Gastrocnemius medialis (tissue), 4 donors: ENCODE measurements around the gene TCP11. TPM values are rescaled to one million over a fixed set of nuclear protein-coding genes. Genes with fewer than 3 reads are reported as not detected.

ENCODE experiments used
- ATAC-seq, 2 donors: fragments of 150-250 bp; one replicate each; pipeline ENCODE4 v1.9.1; 2016
- DNase-seq, 2 donors: peaks; one replicate each; pipeline ENCODE4 v3.0.0-alpha.2; 2019
- H3K27ac ChIP-seq, 4 donors: fragments of 200-600 bp; sonication (generic); 1 replicate in 1 of 4; 2 replicates in 3 of 4; pipeline ENCODE4 v1.5.1; 2016 to 2018; ENCODE audit warnings: mild to moderate bottlenecking in 2 of 4, moderate library complexity in 1 of 4
- H3K27me3 ChIP-seq, 3 donors: fragments of 200-600 bp; sonication (generic) in 2 of 3; 1 replicate in 1 of 3; 2 replicates in 2 of 3; pipeline versions ENCODE4 v1.5.1 to v1.6.0; 2016 to 2019; ENCODE audit warnings: mild to moderate bottlenecking in 1 of 3, moderate library complexity in 1 of 3
- H3K36me3 ChIP-seq, 2 donors: fragments of 200-600 bp; sonication (generic) in 1 of 2; one replicate each; pipeline ENCODE4 v1.5.1; 2017 to 2018
- H3K4me1 ChIP-seq, 2 donors: fragments of 200-600 bp; sonication (generic) in 1 of 2; one replicate each; pipeline ENCODE4 v1.5.1; 2016 to 2017; ENCODE audit warnings: mild to moderate bottlenecking in 2 of 2
- H3K4me3 ChIP-seq, 4 donors: fragments of 200-600 bp; sonication (generic) in 3 of 4; 1 replicate in 1 of 4; 2 replicates in 3 of 4; pipeline ENCODE4 v1.5.1; 2016 to 2019; ENCODE audit warnings: mild to moderate bottlenecking in 2 of 4
- H3K9me3 ChIP-seq, 3 donors: fragments of 200-600 bp; sonication (generic) in 2 of 3; 1 replicate in 1 of 3; 2 replicates in 2 of 3; pipeline ENCODE4 v1.5.1; 2016 to 2019
- POLR2A ChIP-seq, 2 donors: fragments of 450-650 bp; IDR thresholded peaks; one replicate each; pipeline ENCODE4 v1.6.1; 2017; ENCODE audit warnings: antibody characterized with exemption in 2 of 2, mild to moderate bottlenecking in 2 of 2, moderate library complexity in 2 of 2
- in situ Hi-C, 4 donors: fragments of 200-750 bp; cut with MboI; loops; one replicate each; pipeline versions ENCODE4 v1.15.0 to v1.8.0; 2017; ENCODE audit warnings: low sequenced_read_pairs in 4 of 4
- intact Hi-C: fragments of 100-400 bp; cut with DNase I; formaldehyde crosslinking; loops from one replicate; pipeline ENCODE4 v1.15.1; 2023; ENCODE audit warnings: low total_unique reads
- total RNA-seq, 4 donors: library from RNA; depleted of rRNA; stranded (reverse); fragments of >200 nt; gene quantifications; one replicate each; pipeline versions ENCODE4 v1.1.0 to v1.2.3, GENCODE V29; 2016
- TF ChIP-seq, protein P1 (sequence below), 5 experiments: fragments of 450-650 bp in 3 of 5; fragments of 200-600 bp in 2 of 5; sonication (generic) in 2 of 5; IDR thresholded peaks in 4 of 5; conservative IDR thresholded peaks in 1 of 5; 1 replicate in 4 of 5; 2 replicates in 1 of 5; pipeline ENCODE4 v1.5.1; 2016 to 2019; ENCODE audit warnings: antibody characterized with exemption in 5 of 5, mild to moderate bottlenecking in 3 of 5, moderate library complexity in 3 of 5

The TCP11 gene
- total RNA-seq, 4 donors from 2014 or later: 0.41 TPM; not detected in 3

DNA sequence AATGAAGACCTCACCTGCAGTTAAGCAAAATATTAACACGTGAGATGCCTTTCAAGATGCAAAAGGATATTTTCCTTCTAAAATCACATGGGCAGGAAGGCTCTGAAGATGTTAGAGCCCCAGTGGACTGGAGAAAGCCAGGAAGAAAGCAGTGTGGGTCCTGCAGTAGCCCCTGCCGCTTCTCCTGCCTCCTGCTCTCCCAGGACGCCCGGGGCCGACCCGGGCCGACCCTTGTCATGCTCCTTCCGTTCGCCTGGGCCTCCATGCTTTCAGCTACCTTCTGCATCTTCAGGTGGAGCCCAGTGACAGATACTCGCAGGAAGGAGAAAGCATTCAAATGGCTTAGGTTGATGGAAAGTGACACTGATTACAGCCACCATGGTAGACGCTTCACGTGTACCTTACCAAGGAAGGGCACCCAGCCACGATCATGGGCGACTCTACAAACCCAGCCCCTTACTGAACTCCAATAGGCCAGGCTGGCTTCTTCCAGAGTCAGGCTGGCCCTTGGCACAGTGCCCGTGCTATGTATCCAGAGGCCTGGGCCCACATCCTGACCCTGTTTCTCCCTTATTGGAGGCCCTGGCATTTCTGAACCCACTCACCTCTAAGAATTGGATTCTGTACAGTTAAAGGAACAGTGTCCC lies 69.0 kb downstream of the TCP11 start:
- intact Hi-C loops (no loop called here), in situ Hi-C loops (no loop called here)
- no peak for TF ChIP-seq POLR2A (IDR thresholded peaks at IDR 0.05)
- TF ChIP-seq, protein P1, sequence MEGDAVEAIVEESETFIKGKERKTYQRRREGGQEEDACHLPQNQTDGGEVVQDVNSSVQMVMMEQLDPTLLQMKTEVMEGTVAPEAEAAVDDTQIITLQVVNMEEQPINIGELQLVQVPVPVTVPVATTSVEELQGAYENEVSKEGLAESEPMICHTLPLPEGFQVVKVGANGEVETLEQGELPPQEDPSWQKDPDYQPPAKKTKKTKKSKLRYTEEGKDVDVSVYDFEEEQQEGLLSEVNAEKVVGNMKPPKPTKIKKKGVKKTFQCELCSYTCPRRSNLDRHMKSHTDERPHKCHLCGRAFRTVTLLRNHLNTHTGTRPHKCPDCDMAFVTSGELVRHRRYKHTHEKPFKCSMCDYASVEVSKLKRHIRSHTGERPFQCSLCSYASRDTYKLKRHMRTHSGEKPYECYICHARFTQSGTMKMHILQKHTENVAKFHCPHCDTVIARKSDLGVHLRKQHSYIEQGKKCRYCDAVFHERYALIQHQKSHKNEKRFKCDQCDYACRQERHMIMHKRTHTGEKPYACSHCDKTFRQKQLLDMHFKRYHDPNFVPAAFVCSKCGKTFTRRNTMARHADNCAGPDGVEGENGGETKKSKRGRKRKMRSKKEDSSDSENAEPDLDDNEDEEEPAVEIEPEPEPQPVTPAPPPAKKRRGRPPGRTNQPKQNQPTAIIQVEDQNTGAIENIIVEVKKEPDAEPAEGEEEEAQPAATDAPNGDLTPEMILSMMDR (IDR thresholded peaks at IDR 0.05 in 4 of 5, conservative IDR thresholded peaks at IDR 0.05 in 1 of 5): no peak
- H3K27ac ChIP-seq: no peak overlapping the region
- peaks cover 0 to 10% of the 10 kb centered on the region in 2 donors for H3K36me3 ChIP-seq
- no peaks in the 10 kb centered on the region for H3K9me3 ChIP-seq
- no peaks in the 10 kb centered on the region for H3K27me3 ChIP-seq
- DNase-seq: no peak
- ATAC-seq: no peak
- no peaks in the 10 kb centered on the region for H3K4me1 ChIP-seq
- H3K4me3 ChIP-seq: no peak overlapping the region

DNA sequence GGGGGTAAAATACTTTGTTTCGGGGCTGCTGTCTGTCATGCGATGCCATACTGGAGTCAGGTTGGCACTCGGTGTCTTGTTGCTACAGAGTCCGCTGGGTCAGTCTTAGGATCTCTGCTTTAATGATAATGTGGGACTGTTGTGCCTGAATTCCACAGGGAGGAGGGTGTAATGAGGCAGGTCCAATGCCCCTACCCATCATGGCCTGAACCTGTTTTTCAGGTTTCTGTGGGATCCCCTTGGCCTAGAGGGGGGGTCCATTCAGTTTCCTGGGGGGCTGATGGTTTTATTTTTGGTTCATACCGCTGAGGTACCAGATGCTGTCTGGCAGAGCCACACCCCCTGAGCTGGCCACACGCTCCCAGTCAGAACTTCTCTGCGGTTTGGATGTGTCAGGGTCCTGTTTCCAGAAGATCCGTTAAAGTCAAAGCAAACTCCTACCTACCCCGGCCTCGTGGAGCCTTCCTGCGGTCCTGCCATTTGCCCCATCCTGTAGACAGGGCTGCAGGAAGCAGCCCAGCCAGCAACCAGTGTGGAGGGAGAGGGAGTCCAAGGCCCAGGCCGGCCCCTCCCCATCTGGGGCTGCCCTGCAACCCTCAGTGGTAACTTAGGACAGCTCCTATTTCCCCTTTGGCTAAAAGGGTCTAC lies 69.7 kb downstream of the TCP11 start:
- H3K4me3 ChIP-seq: no peak overlapping the region
- in situ Hi-C loops: no loop called here
- peaks cover 0 to 10% of the 10 kb centered on the region in 2 donors for H3K36me3 ChIP-seq
- TF ChIP-seq POLR2A (IDR thresholded peaks at IDR 0.05): no peak
- TF ChIP-seq, protein P1 (IDR thresholded peaks at IDR 0.05 in 4 of 5, conservative IDR thresholded peaks at IDR 0.05 in 1 of 5): no peak
- DNase-seq (no peak), ATAC-seq (no peak)
- intact Hi-C loops: no loop called here
- H3K4me1 ChIP-seq: no peaks in the 10 kb centered on the region
- no peak overlapping the region for H3K27ac ChIP-seq
- H3K27me3 ChIP-seq: no peaks in the 10 kb centered on the region
- no peaks in the 10 kb centered on the region for H3K9me3 ChIP-seq

DNA sequence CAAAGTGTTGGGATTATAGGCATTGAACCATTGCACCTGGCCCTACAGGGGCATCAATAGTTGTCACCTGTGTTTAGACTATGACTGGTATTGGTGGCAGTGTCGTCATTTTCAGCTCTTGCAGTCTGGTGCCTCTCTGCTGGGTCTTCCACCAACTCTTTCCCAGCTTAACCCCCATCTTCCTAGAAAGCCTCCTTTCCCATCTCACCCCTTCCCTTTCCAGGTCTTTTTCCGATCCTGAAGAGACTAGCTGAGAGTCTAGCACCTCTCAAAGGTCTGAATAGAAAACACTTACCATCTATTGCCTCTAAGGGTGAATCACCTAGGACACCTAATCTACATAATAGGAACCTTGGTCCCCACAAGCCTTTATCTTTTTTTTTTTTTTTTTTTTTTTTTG lies 71.0 kb downstream of the TCP11 start:
- in situ Hi-C loops: no loop called here
- intact Hi-C loops: no loop called here
- Histone ChIP-seq H3K36me3 (peaks cover 0 to 21% of the 10 kb centered on the region in 2 donors), H3K9me3 (no peaks in the 10 kb centered on the region), H3K27me3 (no peaks in the 10 kb centered on the region), H3K27ac (no peak overlapping the region), H3K4me1 (no peaks in the 10 kb centered on the region), H3K4me3 (no peak overlapping the region)
- ATAC-seq (no peak), DNase-seq (no peak)
- TF ChIP-seq, protein P1 (IDR thresholded peaks at IDR 0.05 in 4 of 5, conservative IDR thresholded peaks at IDR 0.05 in 1 of 5): no peak
- TF ChIP-seq POLR2A (IDR thresholded peaks at IDR 0.05): no peak

DNA sequence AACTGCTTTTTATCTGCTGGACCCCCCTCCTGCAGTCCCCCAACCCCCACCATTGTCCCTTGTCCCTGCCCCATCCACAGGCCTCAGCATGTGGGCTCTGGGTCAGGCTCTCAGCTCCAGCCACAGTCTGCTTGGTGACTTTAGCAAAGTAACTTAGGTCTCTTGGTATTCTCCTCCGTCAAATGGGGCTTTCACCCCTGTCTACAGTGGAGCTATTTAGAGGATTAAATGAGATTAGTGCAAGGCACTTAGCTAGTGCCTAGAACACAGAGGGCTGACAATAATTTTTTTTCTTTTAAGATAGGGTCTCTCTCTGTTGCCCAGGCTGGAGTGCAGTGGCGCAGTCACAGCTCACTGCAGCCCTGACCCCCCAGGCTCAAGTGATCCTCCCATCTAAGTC lies 71.9 kb downstream of the TCP11 start:
- Histone ChIP-seq H3K27me3 (no peaks in the 10 kb centered on the region), H3K4me3 (no peak overlapping the region), H3K9me3 (no peaks in the 10 kb centered on the region), H3K36me3 (peaks cover 0 to 23% of the 10 kb centered on the region in 2 donors), H3K27ac (no peak overlapping the region), H3K4me1 (no peaks in the 10 kb centered on the region)
- ATAC-seq (no peak), DNase-seq (no peak)
- intact Hi-C loops: no loop called here
- in situ Hi-C loops: no loop called here
- TF ChIP-seq, protein P1 (IDR thresholded peaks at IDR 0.05 in 4 of 5, conservative IDR thresholded peaks at IDR 0.05 in 1 of 5): no peak
- TF ChIP-seq POLR2A (IDR thresholded peaks at IDR 0.05): no peak
